Heart left ventricle (tissue), 16 donors: Measurements from ENCODE around the gene SLC22A12. TPM values are rescaled to one million over a fixed set of nuclear protein-coding genes. Genes with fewer than 3 reads are reported as not detected.

ENCODE experiments used
- ATAC-seq, 4 donors: fragments of 200-7000 bp; cut with Tn5 transposase; one replicate each; pipeline ENCODE4 v1.9.1; 2020 to 2022; ENCODE audit warnings: moderate library complexity in 4 of 4, mild to moderate bottlenecking in 3 of 4, moderate number of reproducible peaks in 1 of 4
- DNase-seq, 5 donors: peaks; one replicate each; pipeline ENCODE4 v3.0.0-alpha.2; 2020
- H3K27ac ChIP-seq, 12 donors: fragments of 200-600 bp; sonication (generic) in 4 of 12; one replicate each; pipeline versions ENCODE4 v1.5.0 to v1.8.0; 2016 to 2022; ENCODE audit warnings: mild to moderate bottlenecking in 2 of 12
- H3K27me3 ChIP-seq, 9 donors: fragments of 200-600 bp; sonication (generic) in 2 of 9; one replicate each; pipeline versions ENCODE4 v1.5.1 to v1.8.0; 2016 to 2022; ENCODE audit warnings: mild to moderate bottlenecking in 3 of 9
- H3K36me3 ChIP-seq, 9 donors: fragments of 200-600 bp; sonication (generic) in 2 of 9; one replicate each; pipeline versions ENCODE4 v1.5.0 to v1.8.0; 2018 to 2022; ENCODE audit warnings: mild to moderate bottlenecking in 2 of 9
- H3K4me1 ChIP-seq, 12 donors: fragments of 200-600 bp; sonication (generic) in 4 of 12; one replicate each; pipeline versions ENCODE4 v1.5.0 to v1.8.0; 2016 to 2022; ENCODE audit warnings: mild to moderate bottlenecking in 3 of 12
- H3K4me3 ChIP-seq, 12 donors: fragments of 200-600 bp; sonication (generic) in 4 of 12; one replicate each; pipeline versions ENCODE4 v1.5.0 to v1.8.0; 2017 to 2022; ENCODE audit warnings: mild to moderate bottlenecking in 9 of 12, moderate library complexity in 4 of 12
- H3K9me3 ChIP-seq, 12 donors: fragments of 200-600 bp; sonication (generic) in 4 of 12; one replicate each; pipeline versions ENCODE4 v1.5.0 to v1.8.0; 2016 to 2022; ENCODE audit warnings: mild to moderate bottlenecking in 1 of 12
- POLR2A ChIP-seq, 2 donors: fragments of 450-650 bp; IDR thresholded peaks; one replicate each; pipeline ENCODE4 v1.6.1; 2017; ENCODE audit warnings: antibody characterized with exemption in 2 of 2, mild to moderate bottlenecking in 2 of 2, moderate library complexity in 2 of 2
- WGBS, 4 donors: extraction: QIAGEN DNeasy Blood & Tissue Kit in 2 of 4; methylation state at CpG; one replicate each; pipeline versions ENCODE4 v1.1.5 to v1.1.7; 2013 to 2018; 5-methylcytosine and 5-hydroxymethylcytosine counted together
- intact Hi-C, 10 donors: fragments of 100-400 bp; cut with DNase I; formaldehyde crosslinking; loops; one replicate each; pipeline versions ENCODE4 v1.11.1 to v1.14.2; 2022
- polyA plus RNA-seq, 2 donors: library from polyadenylated mRNA; stranded (reverse); fragments of 200-250 nt; gene quantifications; one replicate each; pipeline ENCODE4 v1.2.3, GENCODE V29; 2013
- total RNA-seq, 9 donors: library from RNA; depleted of rRNA in 2 of 9; stranded (reverse); fragments of >200 nt in 2 of 9; fragmentation: NEBNext Ultra II Directional in 3 of 9; extraction: Animal tissue kit (Norgen Biotek cat#: 25700) in 3 of 9; gene quantifications; one replicate each; pipeline versions ENCODE4 v1.1.0 to v1.2.4, GENCODE V29; 2016 to 2023
- TF ChIP-seq, protein P1 (sequence below), 12 donors: fragments of 200-600 bp; sonication (generic) in 4 of 12; IDR thresholded peaks; one replicate each; pipeline versions ENCODE4 v1.5.0 to v1.8.0; 2018 to 2022; ENCODE audit warnings: antibody characterized with exemption in 12 of 12, mild to moderate bottlenecking in 5 of 12
- donor health status: ischemic (EF 13 %, LVEDD 7.1; RV severe dilation, severe dysfunction).
- donor health status: healthy with polysubstance abuse.
- donor health status: DM: no; HTN: yes; CAD: no.
- donor health status: DM: no; HTN: no; CAD: no.
- donor health status: ischemic (EF 25% LVEDD 6.9; RV normal size, moderate dysfunction).
- donor health status: ischemic (EF 25% LVEDD 5.7; RV mildly dilated, moderate dysfunction).
- donor health status: healthy.
- donor health status: DM: yes; HTN: yes; CAD: no.
- donor health status: ischemic (EF 35%, LVEDD 5.7; RV mildly dilated, moderate dysfunction).
- donor health status: nonischemic (EF 11% LVEDD 7.7; RV severe dilation, severe dysfunction).
- donor health status: DM: yes; HTN: yes; CAD: no.
- donor health status: PGD.
- donor health status: ischemic (EF 29% LVEDD 5.4; RV normal size, mild dysfunction).
- donor health status: nonischemic (EF 23%, LVEDD 6.1; RV moderate dilation, normal function).

Gene SLC22A12
- total and polyA plus RNA-seq, 11 donors, result not detected

DNA sequence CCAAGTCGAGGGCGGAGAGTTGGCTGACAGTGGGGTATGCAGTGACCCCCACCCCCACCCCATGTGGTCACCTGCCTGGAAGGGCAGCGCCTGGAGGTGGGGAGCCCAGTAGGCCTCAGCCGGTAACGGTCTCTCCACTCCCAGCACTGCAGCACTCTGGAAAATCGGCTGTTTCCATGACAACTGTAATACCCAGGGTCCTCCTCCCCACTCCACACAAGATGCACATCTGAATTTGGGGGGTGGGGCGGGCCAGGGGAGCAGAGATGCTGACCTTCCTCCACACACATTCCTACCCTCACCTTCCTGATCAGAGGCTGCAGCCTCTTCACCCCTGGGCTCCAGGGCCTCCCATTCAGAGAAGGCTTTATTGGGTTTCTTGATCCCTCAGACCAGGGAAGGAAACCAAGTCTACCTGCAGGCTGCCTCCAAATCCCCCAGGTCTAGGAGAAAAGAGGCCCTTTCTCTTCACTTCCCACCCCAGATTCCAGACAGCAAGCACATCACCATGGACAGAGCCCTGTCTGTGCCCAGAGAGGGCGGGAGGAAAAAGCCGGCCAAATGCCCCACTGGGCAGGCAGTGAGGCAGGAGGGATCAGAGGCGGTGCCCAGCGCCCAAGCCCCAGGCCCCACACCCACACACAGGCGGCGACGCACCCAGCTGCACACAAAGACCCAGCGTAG lies 46.5 kb downstream of the SLC22A12 start:
- 40 to 62% (median 52%) methylated on average over 12 to 15 of the region's 15 CpGs for WGBS, 4 donors
- peak overlapping the region in 1 of 12 donors; percentile 73 for H3K27ac ChIP-seq
- no peaks in the 10 kb centered on the region for H3K9me3 ChIP-seq
- H3K36me3 ChIP-seq, result peaks cover 0 to 3% (median 0%) of the 10 kb centered on the region in 9 donors
- TF ChIP-seq, protein P1, sequence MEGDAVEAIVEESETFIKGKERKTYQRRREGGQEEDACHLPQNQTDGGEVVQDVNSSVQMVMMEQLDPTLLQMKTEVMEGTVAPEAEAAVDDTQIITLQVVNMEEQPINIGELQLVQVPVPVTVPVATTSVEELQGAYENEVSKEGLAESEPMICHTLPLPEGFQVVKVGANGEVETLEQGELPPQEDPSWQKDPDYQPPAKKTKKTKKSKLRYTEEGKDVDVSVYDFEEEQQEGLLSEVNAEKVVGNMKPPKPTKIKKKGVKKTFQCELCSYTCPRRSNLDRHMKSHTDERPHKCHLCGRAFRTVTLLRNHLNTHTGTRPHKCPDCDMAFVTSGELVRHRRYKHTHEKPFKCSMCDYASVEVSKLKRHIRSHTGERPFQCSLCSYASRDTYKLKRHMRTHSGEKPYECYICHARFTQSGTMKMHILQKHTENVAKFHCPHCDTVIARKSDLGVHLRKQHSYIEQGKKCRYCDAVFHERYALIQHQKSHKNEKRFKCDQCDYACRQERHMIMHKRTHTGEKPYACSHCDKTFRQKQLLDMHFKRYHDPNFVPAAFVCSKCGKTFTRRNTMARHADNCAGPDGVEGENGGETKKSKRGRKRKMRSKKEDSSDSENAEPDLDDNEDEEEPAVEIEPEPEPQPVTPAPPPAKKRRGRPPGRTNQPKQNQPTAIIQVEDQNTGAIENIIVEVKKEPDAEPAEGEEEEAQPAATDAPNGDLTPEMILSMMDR (IDR thresholded peaks at IDR 0.05), result no peak
- no peak for TF ChIP-seq POLR2A (IDR thresholded peaks at IDR 0.05)
- peaks cover 0 to 11% (median 0%) of the 10 kb centered on the region in 12 donors for H3K4me1 ChIP-seq
- intact Hi-C loops, result no loop called here
- no peak for DNase-seq
- H3K4me3 ChIP-seq, result peak overlapping the region in 5 of 12 donors; percentile 7 to 23 (median 15)
- ATAC-seq, result peak in 2 of 4 donors; percentile 14 to 26
- peaks cover 5 to 57% (median 23%) of the 10 kb centered on the region in 9 donors for H3K27me3 ChIP-seq

DNA sequence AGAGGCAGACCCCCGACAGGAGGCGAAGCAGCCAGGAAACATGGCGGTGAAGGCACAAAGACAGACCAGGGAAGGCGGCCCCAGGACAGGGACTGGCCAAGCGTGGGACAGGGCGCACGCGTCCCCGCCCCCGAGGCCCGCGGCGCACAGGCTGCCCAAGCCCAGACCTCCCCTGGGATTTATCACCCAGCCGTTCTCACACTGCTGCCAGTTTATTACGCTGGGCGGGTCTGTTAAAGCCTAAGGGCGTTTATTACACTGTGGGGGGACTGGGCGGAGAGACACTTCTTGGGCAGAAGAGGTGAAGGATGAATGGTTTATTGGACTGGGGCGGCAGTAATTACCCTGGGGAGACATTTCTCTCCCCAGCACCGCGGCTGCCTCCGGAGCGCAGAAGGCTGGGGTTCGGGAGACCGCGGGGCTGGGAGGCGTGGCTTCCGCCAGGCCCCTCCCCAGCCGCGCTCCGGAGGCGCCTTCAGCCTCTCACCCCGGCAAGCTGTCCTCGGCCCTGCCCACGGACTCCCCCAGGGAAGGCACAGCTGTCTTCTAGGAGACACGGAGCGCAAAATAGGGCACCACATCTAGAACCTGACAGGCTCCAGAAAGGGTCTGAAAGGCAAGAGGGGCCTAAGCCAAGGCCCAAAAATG lies 47.1 kb downstream of the SLC22A12 start:
- peaks cover 0 to 17% (median 0%) of the 10 kb centered on the region in 12 donors for H3K4me1 ChIP-seq
- intact Hi-C loops, result no loop called here
- H3K27ac ChIP-seq, result peak overlapping the region in 1 of 12 donors; percentile 73
- 13 to 20% (median 16%) methylated on average over 27 to 37 of the region's 37 CpGs for WGBS, 4 donors
- no peak for DNase-seq
- H3K4me3 ChIP-seq, result peak overlapping the region in 5 of 12 donors; percentile 7 to 23 (median 15)
- peaks cover 0 to 3% (median 0%) of the 10 kb centered on the region in 9 donors for H3K36me3 ChIP-seq
- H3K27me3 ChIP-seq, result peaks cover 6 to 64% (median 25%) of the 10 kb centered on the region in 9 donors
- no peak for TF ChIP-seq POLR2A (IDR thresholded peaks at IDR 0.05)
- TF ChIP-seq, protein P1 (IDR thresholded peaks at IDR 0.05), result no peak
- no peaks in the 10 kb centered on the region for H3K9me3 ChIP-seq
- peak in 2 of 4 donors; percentile 41 to 55 for ATAC-seq

DNA sequence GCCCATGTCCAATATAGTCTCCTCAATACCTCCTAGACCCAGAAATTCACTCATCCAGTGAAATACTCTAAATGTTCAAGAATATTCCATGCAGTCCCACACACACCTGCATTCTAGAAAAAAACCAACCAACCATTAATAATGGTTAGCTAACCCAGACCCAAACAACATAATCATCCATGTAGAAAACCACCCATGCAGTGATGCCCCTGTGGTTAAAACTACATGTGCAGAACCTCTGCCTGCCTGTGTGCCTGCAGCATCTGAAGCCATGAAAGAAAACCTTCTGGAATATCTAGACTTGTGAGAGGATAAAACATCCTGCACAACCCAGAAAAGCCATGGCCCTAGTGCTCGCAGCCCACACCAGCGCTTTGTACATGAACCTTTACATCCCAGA lies 47.8 kb downstream of the SLC22A12 start:
- H3K27ac ChIP-seq, result no peak overlapping the region
- peaks cover 0 to 3% (median 0%) of the 10 kb centered on the region in 9 donors for H3K36me3 ChIP-seq
- peaks cover 0 to 23% (median 0%) of the 10 kb centered on the region in 12 donors for H3K4me1 ChIP-seq
- intact Hi-C loops, result no loop called here
- no peaks in the 10 kb centered on the region for H3K9me3 ChIP-seq
- no peak for ATAC-seq
- WGBS, 4 donors, result 95 to 99% (median 97%) methylated on average over 2 of the region's 2 CpGs
- peaks cover 8 to 71% (median 29%) of the 10 kb centered on the region in 9 donors for H3K27me3 ChIP-seq
- DNase-seq, result no peak
- TF ChIP-seq POLR2A (IDR thresholded peaks at IDR 0.05), result no peak
- TF ChIP-seq, protein P1 (IDR thresholded peaks at IDR 0.05), result no peak
- H3K4me3 ChIP-seq, result no peak overlapping the region

DNA sequence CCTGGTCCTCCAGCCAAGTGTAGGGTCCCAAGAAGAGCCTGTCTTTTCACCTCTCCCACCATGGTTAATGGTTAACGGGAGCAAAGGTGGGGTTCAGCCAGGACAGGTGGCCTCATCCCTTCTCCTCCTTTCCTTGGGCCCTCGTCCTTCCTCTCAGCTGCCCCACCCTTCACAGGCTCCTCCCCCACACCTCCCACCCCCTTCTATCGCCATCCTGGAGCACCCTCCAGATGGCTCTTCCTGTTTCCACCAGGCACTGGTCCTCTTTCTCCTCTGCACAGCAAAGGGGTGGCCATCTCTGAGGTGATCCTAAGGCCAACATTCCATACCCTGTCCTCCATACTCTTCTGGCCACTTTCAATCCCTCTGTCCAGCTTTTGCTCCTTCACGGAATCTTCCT lies 48.9 kb downstream of the SLC22A12 start:
- no peak overlapping the region for H3K4me3 ChIP-seq
- ATAC-seq, result no peak
- H3K9me3 ChIP-seq, result no peaks in the 10 kb centered on the region
- peaks cover 12 to 81% (median 35%) of the 10 kb centered on the region in 9 donors for H3K27me3 ChIP-seq
- H3K36me3 ChIP-seq, result peaks cover 0 to 1% (median 0%) of the 10 kb centered on the region in 9 donors
- WGBS, 4 donors, result 64 to 82% (median 67%) methylated on average over 4 of the region's 4 CpGs
- H3K4me1 ChIP-seq, result peaks cover 0 to 25% (median 0%) of the 10 kb centered on the region in 12 donors
- TF ChIP-seq, protein P1 (IDR thresholded peaks at IDR 0.05), result no peak
- no peak for TF ChIP-seq POLR2A (IDR thresholded peaks at IDR 0.05)
- no peak overlapping the region for H3K27ac ChIP-seq
- intact Hi-C loops, result no loop called here
- DNase-seq, result no peak
